ENCODE measurements around the gene PNMA8C.

Gene PNMA8C

GRCh38 chr19:46386151-46386550 is 42.6 kb downstream of the PNMA8C start:
- TF ChIP-seq CTCF (IDR thresholded peaks at IDR 0.05; ENCODE audit: low read depth, low read length) = no peak
- H3K4me3 ChIP-seq (ENCODE audit: low read depth, low read length) = no peak overlapping the region

- no peak overlapping the region for H3K4me3 ChIP-seq (ENCODE audit: low read depth, low read length)
- TF ChIP-seq CTCF (IDR thresholded peaks at IDR 0.05; ENCODE audit: low read depth, low read length) = no peak
Observed at GRCh38 chr19:46385636-46386035, 43.1 kb downstream of the PNMA8C start.

DNA sequence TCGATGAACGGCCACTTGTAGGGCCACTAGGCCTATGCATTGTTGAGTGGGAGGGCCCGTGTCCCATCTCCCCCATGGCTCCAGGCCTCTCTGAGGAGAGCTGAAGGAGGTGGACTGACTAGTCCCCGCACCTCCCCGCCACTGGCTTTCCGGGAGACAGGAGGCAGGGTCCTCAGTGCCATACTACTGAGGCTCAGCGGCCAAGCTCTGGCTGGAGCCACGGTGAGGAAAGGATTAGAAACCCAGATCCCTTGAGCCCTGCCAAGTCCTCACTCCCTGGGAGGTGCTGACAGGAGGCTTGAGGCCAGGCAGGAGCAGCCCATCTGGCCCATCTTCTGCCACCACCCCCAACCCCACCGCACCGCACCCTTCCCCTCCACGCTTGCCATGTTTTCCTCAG is 44.3 kb downstream of the PNMA8C start:
- TF ChIP-seq CTCF (IDR thresholded peaks at IDR 0.05; ENCODE audit: low read depth, low read length) = no peak
- no peak overlapping the region for H3K4me3 ChIP-seq (ENCODE audit: low read depth, low read length)

- TF ChIP-seq CTCF (IDR thresholded peaks at IDR 0.05; ENCODE audit: low read depth, low read length) = no peak
- H3K4me3 ChIP-seq (ENCODE audit: low read depth, low read length) = no peak overlapping the region
Observed at GRCh38 chr19:46383846-46384245, 44.9 kb downstream of the PNMA8C start.

DNA sequence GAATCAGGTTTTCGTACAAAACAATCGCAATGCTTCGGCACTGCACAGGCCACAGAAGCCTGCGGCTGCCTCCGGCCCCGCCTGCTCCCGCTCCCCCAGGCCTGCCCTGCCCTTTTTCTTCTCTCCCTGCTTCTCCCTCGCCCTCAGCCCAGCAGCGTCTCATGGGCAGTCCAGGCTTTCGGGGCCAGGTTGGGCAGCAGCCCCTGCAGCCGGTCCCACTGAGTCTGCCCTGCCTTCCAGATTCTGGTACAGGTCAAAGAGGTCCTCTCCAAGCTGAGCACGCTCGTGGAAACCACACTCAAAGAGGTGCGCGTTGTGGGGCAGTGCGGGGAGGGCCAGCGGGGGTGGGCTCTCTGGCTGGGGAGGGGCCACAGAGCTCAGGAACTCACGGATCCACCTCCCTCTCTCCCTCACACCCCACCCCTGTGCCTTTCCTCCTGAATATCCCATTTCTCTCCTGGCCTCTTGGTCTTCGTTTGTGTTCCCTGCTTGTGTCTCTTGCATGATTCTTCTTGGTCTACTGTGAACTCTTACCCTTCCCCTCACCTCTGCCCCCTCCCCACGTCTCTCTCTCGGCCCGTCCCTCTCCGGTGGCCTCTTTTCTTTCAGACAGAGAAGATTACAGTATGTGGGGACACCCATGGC is 45.4 kb downstream of the PNMA8C start:
- TF ChIP-seq CTCF (IDR thresholded peaks at IDR 0.05; ENCODE audit: low read depth, low read length) = no peak
- H3K4me3 ChIP-seq (ENCODE audit: low read depth, low read length) = no peak overlapping the region

DNA sequence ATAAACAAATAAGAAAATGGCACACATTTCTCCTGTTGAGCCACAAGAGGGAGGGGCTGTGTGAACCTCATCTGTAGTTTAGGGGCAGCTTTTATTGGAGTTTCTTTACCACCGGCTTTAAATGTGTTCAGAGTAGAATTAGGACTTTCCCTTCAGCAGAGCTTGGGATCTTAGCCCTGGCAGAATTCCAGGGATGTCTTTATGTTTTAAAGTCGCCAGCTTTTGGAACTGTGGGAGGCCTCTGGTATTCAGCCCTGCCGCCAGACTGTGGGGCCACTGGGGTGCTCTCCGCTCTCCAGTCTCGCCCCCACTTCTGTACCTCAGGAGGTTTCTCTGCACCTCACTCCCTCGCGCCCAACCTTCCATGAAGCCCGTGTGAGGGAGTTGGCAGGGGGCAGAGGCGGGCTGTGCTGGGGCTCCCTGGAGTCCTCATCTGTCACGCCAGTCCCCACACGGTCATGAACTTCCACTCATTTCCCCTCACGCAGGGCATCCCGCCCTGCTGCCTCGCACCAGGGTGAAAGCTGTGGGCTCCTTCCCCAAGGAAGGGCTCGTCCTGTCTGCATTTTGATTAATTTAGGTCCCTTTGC is 46.9 kb downstream of the PNMA8C start:
- no peak overlapping the region for H3K4me3 ChIP-seq (ENCODE audit: low read depth, low read length)
- no peak for TF ChIP-seq CTCF (IDR thresholded peaks at IDR 0.05; ENCODE audit: low read depth, low read length)

GRCh38 chr19:46381346-46381745 is 47.4 kb downstream of the PNMA8C start:
- TF ChIP-seq CTCF (IDR thresholded peaks at IDR 0.05; ENCODE audit: low read depth, low read length) = no peak
- no peak overlapping the region for H3K4me3 ChIP-seq (ENCODE audit: low read depth, low read length)

Measured in WI38 (cell line).